Right ventricle myocardium inferior (tissue), 1 donor: ENCODE measurements around the gene CFAP92. TPM values are rescaled to one million over a fixed set of nuclear protein-coding genes. Genes with fewer than 3 reads are reported as not detected.

ENCODE experiments used
- ATAC-seq: fragments of 200-7000 bp; cut with Tn5 transposase; one replicate; pipeline ENCODE4 v1.9.1; 2020; ENCODE audit warnings: mild to moderate bottlenecking, moderate library complexity
- DNase-seq: peaks from one replicate; pipeline ENCODE4 v3.0.0; 2021; ENCODE audit errors: missing footprints
- intact Hi-C: fragments of 100-400 bp; cut with DNase I; formaldehyde crosslinking; loops from one replicate; pipeline ENCODE4 v1.11.0; 2022
- total RNA-seq: library from RNA; stranded (reverse); fragmentation: NEBNext Ultra II Directional; extraction: Animal tissue kit (Norgen Biotek cat#: 25700); gene quantifications from one replicate; pipeline ENCODE4 v1.2.1, GENCODE V29; 2021
- donor health status: DM: no; HTN: yes; CAD: no; lungs with severe emphysema.

Gene CFAP92
- total RNA-seq, 1 donor from 2014 or later, result 0.49 TPM

DNA sequence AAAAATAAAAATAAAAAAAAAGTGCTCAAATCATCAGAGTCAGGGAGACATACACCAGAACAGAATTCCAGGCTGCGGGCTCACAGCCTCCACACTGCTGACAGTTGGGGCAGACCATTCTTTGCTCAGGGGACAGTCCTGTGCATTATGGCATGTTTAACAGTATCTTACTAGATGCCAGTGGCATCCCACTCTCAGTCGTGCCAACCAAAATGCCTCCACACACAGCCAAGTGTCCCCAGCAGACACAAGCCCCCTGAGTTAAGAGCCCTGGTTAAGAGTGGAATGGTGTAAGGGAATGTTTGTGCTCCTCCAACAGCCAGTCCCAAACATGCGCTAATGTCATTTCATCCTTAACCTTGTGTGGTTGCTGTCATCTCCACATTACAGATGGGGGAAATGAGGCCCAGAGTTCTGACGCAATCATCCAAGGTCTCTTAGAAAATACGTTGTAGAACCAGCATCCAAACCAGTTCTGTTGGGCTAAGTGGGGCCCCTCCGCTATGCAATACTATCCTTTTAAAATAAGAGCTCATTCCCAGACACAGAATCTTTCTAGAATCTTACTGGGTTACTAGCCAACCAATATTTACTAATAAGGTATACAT is 26.0 kb downstream of the CFAP92 start:
- DNase-seq (no peak), ATAC-seq (no peak)
- intact Hi-C loops, result no loop called here

DNA sequence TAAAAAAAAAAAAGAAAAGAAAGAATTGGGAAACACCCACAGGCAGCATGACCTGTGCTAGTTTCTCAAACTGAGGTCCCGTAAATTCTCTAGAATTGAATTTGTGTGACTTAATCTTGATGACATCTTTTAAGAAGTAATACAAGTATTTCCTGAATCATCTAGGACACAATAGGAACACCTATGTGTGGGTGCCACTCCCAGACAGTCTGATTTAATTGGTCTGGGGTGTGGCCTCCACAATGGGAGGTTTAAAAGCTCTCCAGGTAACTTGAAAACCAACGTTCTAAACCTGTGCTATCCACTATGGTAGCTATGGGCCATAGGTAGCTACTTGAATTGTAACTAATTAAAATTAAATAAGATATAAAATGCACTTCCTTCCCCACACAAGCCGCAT is 28.1 kb downstream of the CFAP92 start:
- no peak for DNase-seq
- intact Hi-C loops, result no loop called here
- ATAC-seq, result no peak

DNA sequence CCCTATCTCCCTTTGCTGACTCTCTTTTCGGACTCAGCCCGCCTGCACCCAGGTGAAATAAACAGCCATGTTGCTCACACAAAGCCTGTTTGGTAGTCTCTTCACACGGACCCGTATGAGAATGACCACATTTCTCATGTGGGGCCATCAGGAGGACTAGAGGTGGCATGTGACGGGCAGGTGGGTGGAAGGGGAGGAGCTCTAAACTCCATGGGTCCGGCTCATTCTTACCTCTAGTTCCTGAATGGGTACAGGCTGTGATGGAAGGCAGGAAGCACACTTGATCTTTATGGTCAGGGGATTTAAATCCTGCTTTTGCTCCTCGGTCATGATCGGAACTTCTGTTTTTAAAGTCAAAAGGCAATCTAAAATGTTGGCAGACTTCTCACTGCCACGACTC is 28.6 kb downstream of the CFAP92 start:
- no peak for DNase-seq
- ATAC-seq, result no peak
- intact Hi-C loops, result no loop called here

DNA sequence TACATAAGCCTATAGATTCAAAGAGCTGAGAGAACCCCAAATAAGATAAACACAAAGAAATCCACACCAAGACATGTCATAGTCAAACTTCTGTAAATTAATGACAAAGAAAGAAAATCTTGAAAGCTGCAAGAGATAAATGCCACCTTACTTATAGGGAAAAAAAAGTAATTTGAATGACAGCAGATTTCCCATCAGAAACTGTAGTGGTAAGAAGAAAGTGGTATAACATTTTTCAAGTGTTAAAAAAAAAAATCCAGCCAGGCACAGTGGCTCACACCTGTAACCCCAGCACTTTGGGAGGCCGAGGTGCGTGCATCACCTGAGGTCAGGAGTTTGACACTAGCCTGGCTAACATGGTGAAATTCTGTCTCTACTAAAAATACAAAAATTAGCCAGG is 37.4 kb downstream of the CFAP92 start:
- ATAC-seq, result no peak
- DNase-seq, result no peak
- intact Hi-C loops, result no loop called here

DNA sequence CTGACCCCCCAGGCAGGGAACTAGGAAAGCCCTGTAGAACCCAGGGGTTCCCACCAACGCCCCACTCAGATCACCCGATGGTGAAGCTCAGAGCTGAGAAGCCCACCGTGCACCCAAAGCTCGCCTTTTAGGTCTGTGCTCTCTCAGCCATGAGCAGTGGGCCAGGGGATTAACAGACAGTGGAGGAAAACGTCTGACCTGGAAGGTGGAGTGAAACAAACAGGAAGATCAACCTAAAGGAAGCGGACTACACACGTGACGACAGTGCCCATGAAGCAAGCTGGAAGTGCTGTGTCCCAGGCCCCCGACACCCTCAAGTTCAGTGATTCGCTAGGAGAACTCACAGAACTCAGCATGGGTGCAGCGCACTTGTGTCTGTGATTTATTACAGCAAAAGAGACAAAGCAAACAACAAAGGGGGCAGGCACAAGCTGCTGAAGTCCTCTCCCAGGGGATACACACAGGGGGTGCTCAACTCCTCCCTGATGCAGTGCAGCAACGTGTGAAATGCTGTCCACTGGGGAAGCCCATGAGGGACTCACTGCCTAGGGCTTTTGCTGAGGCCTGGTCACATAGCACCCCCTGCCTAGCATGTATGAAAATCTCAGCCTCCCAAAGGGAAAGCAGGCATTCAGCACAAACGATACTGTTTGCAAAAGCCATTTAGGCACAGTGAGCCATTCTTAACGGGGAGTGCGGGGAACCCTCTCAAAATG is 43.5 kb downstream of the CFAP92 start:
- intact Hi-C loops, result no loop called here
- DNase-seq (no peak), ATAC-seq (peak; percentile 74)

DNA sequence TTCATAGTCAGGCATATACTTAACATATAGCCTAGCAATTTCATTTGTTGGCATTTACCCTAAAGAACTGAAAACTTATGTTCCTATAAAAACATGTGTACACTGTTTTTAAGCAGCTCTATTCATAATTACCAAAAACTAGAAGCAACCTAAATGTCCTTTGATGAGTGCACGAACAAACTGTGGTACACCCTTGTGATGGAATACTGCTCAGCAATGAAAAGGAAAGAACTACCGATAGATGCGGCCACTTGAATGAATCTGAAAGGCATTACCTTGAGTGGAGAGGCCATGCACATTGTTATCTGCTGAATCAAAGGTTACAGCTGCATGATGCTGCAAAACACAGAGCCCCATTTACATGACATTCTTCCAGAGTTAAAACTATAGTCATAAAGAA is 44.7 kb downstream of the CFAP92 start:
- intact Hi-C loops, result no loop called here
- DNase-seq (no peak), ATAC-seq (no peak)

DNA sequence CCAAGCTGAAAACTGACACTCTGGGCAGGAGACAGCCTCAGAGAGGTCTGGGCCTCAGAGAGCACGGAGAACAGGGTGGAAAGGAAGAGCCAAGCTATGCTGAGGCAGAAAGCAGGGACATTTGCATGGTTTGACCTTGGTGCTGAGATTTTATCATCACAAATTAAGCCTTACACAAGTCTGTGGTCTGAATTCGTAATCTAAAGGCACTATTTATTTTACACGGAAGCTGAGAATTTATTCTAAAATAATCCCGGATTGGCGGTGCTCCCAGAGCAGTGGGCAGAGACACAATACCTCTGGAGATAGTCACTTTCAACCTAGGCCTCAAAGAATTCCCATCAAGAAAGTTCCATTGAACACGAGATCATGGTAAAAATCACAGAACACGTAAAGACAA is 47.5 kb downstream of the CFAP92 start:
- intact Hi-C loops, result no loop called here
- DNase-seq, result no peak

DNA sequence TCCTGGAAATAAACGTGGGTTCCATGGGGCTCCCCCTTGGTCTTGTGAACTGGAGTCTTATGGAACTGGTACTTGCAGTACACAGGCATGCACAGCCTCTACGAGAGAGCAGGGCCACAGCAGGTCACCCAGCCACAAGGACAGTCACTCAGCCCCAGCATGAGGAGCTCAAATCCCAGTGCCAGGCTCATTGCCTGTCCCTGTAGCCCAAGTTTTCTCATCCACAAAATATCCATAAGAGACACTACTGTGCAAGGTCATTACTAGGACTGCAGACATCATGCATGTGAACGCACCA is 48.0 kb downstream of the CFAP92 start:
- intact Hi-C loops, result no loop called here
- ATAC-seq, result no peak
- DNase-seq, result no peak

More for the DNA sequence above, 47.5 kb downstream of the CFAP92 start:
- ATAC-seq, result no peak

DNA sequence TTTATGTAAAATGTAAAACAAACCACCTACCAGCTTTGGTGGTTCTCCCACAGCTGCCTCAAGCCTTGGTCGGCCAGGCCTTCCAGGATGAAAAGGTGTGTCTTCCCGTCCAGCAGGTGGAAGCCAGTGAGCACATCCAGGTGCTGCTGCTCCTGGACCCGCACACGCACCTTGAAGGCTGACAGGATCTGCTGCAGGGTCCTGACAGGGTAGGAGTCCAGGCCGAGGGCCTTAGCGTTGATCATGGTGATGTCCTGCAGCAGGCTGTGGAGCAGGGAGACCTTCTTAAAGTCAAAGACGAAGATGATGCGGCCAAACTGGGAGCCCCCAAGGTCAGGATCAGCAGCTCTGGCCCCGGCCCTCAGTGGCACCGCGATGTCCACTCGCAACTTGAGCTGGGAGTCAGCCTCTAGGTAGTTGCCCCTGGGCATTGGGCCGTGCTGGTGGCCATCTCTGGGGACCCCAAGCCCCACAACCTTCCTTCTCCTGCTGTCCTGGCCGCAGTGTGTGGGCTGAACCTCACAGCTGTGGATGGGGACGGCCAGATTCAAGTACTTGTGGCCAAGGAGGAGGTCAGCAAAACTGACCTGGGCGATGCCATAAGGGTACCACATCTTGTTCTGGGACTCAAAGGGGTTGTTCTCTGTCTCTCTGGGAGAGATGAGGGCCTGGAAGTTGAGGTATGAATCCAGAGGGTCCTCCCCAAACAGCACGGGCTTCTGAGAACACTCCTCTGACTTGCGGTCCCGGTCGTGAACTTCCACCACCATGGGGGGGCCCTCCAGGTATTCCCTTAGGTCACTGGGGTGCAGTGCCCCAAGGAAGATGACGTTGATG is 48.6 kb downstream of the CFAP92 start:
- DNase-seq, result no peak
- no peak for ATAC-seq
- intact Hi-C loops, result no loop called here

DNA sequence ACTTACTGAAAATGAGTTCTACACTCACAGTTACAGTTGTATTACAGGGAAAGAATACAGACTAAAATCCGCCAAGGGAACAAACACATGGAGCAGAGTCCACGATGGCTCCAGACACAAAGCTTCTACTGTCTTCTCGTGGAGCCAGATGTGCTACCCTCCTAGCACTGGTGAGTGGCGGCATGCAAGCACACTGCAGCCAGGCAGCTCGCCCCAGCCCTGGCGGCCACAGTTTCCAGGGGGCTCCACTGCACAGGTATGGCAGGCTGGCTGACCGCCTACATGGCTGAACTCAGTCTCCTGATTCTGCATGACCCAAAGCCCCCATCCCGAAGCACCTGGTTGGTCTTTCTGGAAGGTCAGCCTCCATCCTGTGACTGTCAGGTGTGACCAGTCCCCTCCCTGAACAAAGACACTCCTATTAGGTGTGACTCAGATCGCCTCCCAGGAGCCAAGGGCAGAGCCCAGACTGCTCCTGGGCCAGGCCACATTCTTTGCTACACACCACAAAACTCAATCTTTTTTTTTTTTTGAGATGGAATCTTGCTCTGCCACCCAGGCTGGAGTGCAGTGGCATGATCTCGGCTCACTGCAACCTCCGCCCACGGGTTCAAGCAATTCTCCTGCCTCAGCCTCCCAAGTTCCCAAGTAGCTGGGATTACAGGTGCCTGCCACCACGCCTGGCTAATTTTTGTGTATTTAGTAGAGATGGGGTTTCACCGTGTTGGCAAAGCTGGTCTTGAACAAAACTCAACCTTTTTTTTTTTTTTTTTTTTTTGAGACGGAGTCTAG is 51.5 kb downstream of the CFAP92 start:
- intact Hi-C loops, result no loop called here
- ATAC-seq (no peak), DNase-seq (no peak)

DNA sequence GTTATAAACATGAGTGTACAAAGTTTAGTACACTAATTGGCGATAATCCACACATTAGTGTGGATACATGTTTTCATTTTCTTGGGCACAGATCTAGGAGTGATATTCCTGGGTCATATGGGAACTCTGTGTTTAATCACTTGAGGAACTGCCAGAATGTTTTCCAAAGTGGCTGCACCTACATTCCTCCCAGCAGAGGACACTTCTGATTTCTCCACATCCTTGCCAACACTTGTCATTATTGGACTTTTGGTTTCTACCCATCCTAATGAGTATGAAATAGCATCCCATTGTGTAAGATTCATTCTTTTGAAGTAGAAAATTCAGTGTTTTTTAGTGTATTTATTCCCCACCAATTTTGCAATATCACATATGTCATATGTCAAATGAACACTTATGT is 53.6 kb downstream of the CFAP92 start:
- no peak for ATAC-seq
- no peak for DNase-seq

DNA sequence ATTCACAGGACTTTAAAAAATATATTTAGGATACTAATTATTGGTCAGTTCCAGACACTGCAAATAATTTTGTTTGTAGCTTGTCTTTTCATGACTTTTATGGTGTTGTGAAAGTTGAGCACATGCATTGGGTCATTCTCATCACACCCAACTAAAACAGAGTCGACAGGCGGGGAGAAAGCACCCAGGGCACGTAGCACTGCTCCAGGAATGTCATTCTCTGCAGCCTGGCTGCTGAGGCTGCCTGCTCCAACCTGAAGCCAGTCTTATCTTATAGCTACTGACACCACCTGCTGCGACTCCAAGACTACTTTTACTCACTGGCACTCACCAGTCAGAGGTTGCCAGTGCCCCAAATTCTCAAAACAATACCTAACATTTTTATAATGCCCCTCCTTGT is 57.5 kb downstream of the CFAP92 start:
- no peak for DNase-seq
- intact Hi-C loops, result no loop called here
- ATAC-seq, result no peak

More for the DNA sequence above, 53.6 kb downstream of the CFAP92 start:
- intact Hi-C loops, result no loop called here

DNA sequence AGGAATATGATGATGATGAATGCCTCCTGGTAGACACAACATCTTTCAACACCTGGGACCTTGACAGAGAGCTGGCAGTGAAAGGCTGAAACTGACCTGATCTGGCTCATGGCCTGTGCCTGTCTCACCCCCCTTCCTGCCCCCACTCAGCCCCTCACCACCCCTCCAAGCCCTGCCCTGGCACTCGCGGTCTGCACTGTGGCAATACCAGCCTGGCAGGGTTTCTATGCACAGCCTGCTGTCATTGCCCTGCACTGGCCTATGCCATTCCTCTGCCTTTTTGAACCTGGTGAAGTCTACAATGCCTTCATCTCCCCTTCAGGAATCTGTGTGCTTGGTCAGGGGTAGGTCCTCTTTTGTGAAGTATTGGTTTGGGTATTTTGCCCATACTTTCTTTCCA is 58.0 kb downstream of the CFAP92 start:
- DNase-seq (no peak), ATAC-seq (peak; percentile 46)
- intact Hi-C loops, result no loop called here

DNA sequence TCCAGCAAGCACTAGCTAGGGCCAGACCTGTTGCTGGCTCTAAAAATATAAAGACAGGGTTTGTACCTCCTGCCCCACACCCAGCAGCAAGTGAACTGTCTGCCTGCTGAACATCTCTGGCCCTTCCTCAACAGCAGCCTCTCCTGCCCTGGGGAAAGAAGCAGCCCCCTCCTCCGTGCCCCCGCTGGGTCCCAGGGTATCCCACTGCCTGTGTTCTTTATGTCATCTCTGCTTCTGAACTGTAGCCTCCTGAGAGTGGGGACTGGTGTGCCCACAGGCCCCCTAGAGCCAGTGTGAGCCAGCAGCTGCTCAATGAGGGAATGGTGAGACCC is 60.0 kb downstream of the CFAP92 start:
- intact Hi-C loops, result no loop called here
- ATAC-seq (no peak), DNase-seq (no peak)

DNA sequence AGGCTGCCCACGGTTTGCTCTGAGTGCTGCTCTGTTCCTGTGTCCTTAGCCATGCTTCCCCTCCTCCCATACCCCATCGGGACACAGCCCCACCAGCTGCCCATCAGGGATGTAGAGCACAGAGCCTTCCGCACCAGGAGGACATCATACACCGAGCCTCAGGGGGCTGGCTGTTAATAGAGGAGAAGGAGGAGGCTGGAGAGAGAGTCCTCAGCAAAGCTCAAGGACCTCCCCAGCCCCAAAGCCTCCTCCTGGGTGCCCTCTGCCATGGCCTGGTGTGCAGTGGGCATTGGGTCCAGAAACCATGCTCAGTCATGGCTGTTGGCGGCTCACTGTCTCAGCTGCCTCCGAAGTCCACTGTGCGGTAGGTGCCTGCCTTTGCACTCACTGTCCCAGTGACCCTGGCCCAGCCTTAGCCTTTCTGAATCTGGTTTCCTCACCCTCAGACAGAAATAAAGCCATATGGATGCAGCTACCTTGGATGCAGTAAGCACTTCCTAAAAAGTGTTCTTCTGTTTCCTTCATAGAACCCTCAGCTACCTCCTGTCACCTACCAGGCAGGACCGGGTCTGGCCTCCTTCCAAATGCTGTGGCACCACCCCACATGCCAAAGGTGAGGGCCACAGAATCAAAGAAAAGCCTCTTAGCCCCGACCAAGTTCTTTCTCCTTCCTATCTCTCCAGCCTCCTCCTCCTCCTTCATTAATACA is 60.5 kb downstream of the CFAP92 start:
- intact Hi-C loops, result no loop called here
- DNase-seq (no peak), ATAC-seq (no peak)

DNA sequence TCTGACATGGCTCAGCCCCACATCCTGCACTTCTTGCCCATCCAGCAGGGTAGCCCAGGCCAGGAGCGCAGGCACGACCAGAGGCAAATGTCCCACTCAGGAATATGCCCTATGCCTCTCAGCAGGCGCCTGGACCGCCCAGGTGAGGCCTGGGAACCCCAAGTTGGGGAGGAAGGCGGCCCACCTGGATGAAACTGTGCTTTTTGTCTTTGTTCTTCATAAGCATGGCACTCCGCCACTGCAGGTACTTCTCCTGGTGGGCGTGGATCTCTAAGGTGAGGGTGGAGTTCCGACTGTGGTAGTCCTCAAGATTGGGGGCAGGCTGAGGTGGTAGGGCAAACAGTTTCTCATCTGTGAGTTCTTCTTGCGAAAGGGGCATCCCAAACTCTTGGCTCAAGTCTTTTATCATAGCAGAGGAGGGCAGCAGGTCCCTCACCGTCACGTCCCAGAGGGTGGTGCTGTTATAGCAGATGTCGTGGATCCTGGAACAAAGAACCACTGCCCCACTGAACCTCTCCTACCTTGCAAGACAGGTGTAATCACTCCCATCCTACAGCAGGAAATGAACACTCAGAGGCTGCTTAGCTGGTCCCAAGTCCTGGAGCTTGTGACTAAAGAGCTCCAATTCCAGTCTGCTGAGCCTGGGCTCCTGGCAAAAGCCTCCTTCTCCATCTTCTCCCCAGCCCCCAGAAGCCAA is 61.2 kb downstream of the CFAP92 start:
- intact Hi-C loops, result no loop called here
- ATAC-seq (no peak), DNase-seq (no peak)

DNA sequence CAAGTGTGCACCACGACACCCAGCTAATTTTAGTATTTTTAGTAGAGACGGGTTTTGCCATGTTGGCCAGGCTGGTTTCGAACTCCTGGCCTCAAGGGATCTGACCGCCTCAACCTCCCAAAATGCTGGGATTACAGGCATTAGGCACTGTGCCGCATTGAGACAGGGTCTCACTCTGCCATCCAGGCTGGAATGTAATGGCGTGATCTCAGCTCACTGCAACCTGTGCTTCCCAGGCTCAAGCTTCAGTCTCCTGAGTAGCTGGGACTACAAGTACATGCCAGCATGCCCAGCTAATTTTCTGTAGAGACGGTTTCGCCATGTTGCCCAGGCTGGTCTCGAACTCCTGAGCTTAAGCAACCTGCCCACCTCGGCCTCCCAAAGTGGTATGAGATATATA is 62.8 kb downstream of the CFAP92 start:
- intact Hi-C loops, result no loop called here
- DNase-seq (no peak), ATAC-seq (no peak)

DNA sequence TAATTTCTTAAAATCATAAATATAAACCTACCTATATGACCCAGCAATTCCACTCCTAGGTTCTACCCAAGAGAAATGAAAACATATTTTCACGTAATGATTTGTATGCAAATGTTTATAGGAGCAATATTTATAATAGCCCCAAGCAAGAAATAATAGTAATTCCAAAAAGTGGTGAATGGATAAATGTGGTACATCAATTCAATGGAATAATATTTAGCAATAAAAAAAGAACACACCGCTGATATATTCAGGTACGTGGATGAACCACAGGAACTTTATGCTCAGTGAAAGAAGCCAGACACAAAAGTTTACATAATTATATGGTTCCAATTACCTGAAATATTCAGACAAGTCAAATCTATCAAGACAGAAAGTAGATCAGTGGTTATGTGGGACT is 64.5 kb downstream of the CFAP92 start:
- intact Hi-C loops, result no loop called here
- ATAC-seq, result no peak

More for the DNA sequence above, 64.5 kb downstream of the CFAP92 start:
- DNase-seq, result no peak
